DND-41 (cell line): ENCODE data around the gene CTNNBL1.

Experiments used
- ATAC-seq: fragments of 200-7000 bp; cut with Tn5 transposase; 3 replicates; pipeline ENCODE4 v1.9.1; 2021; ENCODE audit warnings: low read depth; ENCODE audit not compliant: insufficient read depth
- DNase-seq: peaks from one replicate; pipeline ENCODE4 v3.0.0-alpha.2; 2020
- H2AFZ ChIP-seq: 2 replicates; pipeline ENCODE4 v1.6.0; 2012; ENCODE audit warnings: low read depth, low read length
- H3K27ac ChIP-seq: 2 replicates; pipeline ENCODE4 v1.5.1; 2012; ENCODE audit warnings: low read length, inconsistent platforms
- H3K27me3 ChIP-seq: fragments of 200-600 bp; sonication (generic); 2 replicates; pipeline ENCODE4 v1.6.0; 2012; ENCODE audit warnings: low read length, mild to moderate bottlenecking, inconsistent platforms; ENCODE audit not compliant: insufficient read depth, poor library complexity
- H3K36me3 ChIP-seq: 2 replicates; pipeline ENCODE4 v1.5.1; 2012; ENCODE audit warnings: low read length, inconsistent platforms; ENCODE audit not compliant: insufficient read depth
- H3K4me1 ChIP-seq: 2 replicates; pipeline ENCODE4 v1.5.1; 2012; ENCODE audit warnings: mild to moderate bottlenecking, low read length; ENCODE audit not compliant: insufficient read depth
- H3K4me2 ChIP-seq: 2 replicates; pipeline ENCODE4 v1.6.0; 2012; ENCODE audit warnings: mild to moderate bottlenecking, moderate library complexity, low read length, inconsistent platforms; ENCODE audit not compliant: insufficient read depth
- H3K4me3 ChIP-seq, 2 experiments: fragments of 200-600 bp in 1 of 2; shearing (Covaris generic) in 1 of 2; 2 replicates each; pipeline ENCODE4 v1.5.1; 2012 to 2016; ENCODE audit warnings: inconsistent platforms in 2 of 2, low read length in 2 of 2, mild to moderate bottlenecking in 2 of 2, low read depth in 1 of 2, moderate library complexity in 1 of 2
- H3K79me2 ChIP-seq: 2 replicates; pipeline ENCODE4 v1.6.0; 2012; ENCODE audit warnings: low read length, inconsistent platforms; ENCODE audit not compliant: insufficient read depth
- H3K9ac ChIP-seq: 2 replicates; pipeline ENCODE4 v1.6.0; 2012; ENCODE audit warnings: low read depth, mild to moderate bottlenecking, inconsistent platforms, low read length, moderate library complexity
- H3K9me3 ChIP-seq: 2 replicates; pipeline ENCODE4 v1.5.1; 2012; ENCODE audit warnings: low read length, moderate library complexity, mild to moderate bottlenecking, inconsistent platforms; ENCODE audit not compliant: insufficient read depth, severe bottlenecking
- H4K20me1 ChIP-seq: 2 replicates; pipeline ENCODE4 v1.6.0; 2012; ENCODE audit warnings: low read length; ENCODE audit not compliant: insufficient read depth
- CTCF ChIP-seq: IDR thresholded peaks from 2 replicates; pipeline ENCODE4 v1.5.1; 2012; ENCODE audit warnings: borderline replicate concordance, low read length, moderate library complexity, mild to moderate bottlenecking; ENCODE audit not compliant: poor library complexity, severe bottlenecking; ENCODE audit errors: extremely low read depth
- EZH2 ChIP-seq: IDR thresholded peaks from 3 replicates; pipeline ENCODE4 v1.6.1; 2012; ENCODE audit warnings: borderline replicate concordance, low read depth, mild to moderate bottlenecking, moderate library complexity, low read length, inconsistent platforms; ENCODE audit not compliant: severe bottlenecking

The CTNNBL1 gene

GRCh38 chr20:37904008-37904642 lies 210.3 kb downstream of the CTNNBL1 start:
- no peaks in the 10 kb centered on the region for H3K4me1 ChIP-seq
- no peak overlapping the region for H3K27ac ChIP-seq
- peaks cover 3% of the 10 kb centered on the region for H3K27me3 ChIP-seq
- H3K9me3 ChIP-seq, result no peaks in the 10 kb centered on the region
- H3K79me2 ChIP-seq, result no peaks in the 10 kb centered on the region
- no peak for ATAC-seq
- no peak for DNase-seq
- peaks cover 35% of the 10 kb centered on the region for H4K20me1 ChIP-seq
- no peaks in the 10 kb centered on the region for H3K36me3 ChIP-seq
- H3K9ac ChIP-seq, result no peak overlapping the region
- TF ChIP-seq EZH2, result no peak
- TF ChIP-seq CTCF, result no peak
- H3K4me3 ChIP-seq, result no peak overlapping the region
- no peak overlapping the region for H2AFZ ChIP-seq
- no peak overlapping the region for H3K4me2 ChIP-seq

GRCh38 chr20:37904845-37905373 lies 211.1 kb downstream of the CTNNBL1 start:
- Histone ChIP-seq H2AFZ (no peak overlapping the region), H3K27ac (no peak overlapping the region)
- no peak for ATAC-seq

GRCh38 chr20:37905671-37906613 lies 212.1 kb downstream of the CTNNBL1 start:
- ATAC-seq, result no peak
- Histone ChIP-seq H3K27me3 (peaks cover 10% of the 10 kb centered on the region), H3K9ac (no peak overlapping the region), H3K36me3 (no peaks in the 10 kb centered on the region), H3K9me3 (no peaks in the 10 kb centered on the region), H3K27ac (no peak overlapping the region), H3K4me2 (no peak overlapping the region), H3K4me1 (no peaks in the 10 kb centered on the region), H4K20me1 (peaks cover 28% of the 10 kb centered on the region), H2AFZ (no peak overlapping the region), H3K4me3 (no peak overlapping the region), H3K79me2 (no peaks in the 10 kb centered on the region)
- no peak for DNase-seq
- TF ChIP-seq EZH2, result no peak
- no peak for TF ChIP-seq CTCF

More at GRCh38 chr20:37904845-37905373, 211.1 kb downstream of the CTNNBL1 start:
- no peak for DNase-seq
- H3K79me2 ChIP-seq, result no peaks in the 10 kb centered on the region
- TF ChIP-seq EZH2 (no peak), CTCF (no peak)
- H4K20me1 ChIP-seq, result peaks cover 34% of the 10 kb centered on the region
- H3K9ac ChIP-seq, result no peak overlapping the region
- no peaks in the 10 kb centered on the region for H3K9me3 ChIP-seq
- H3K36me3 ChIP-seq, result no peaks in the 10 kb centered on the region
- H3K4me1 ChIP-seq, result no peaks in the 10 kb centered on the region
- H3K4me2 ChIP-seq, result no peak overlapping the region
- no peak overlapping the region for H3K4me3 ChIP-seq
- H3K27me3 ChIP-seq, result peaks cover 10% of the 10 kb centered on the region
